ENCODE results near the gene CSH1.
"Not testable (repeated sequence)": the region's sequence is repeated elsewhere in the genome, so short reads cannot be mapped to it uniquely, and the experiment has no call there.

CSH1 gene

GRCh38 chr17:63896524-63897354, at the start of gene CSH1:
TSS of gene CSH1 (minus strand) at chr17:63896574. CDS start at chr17:63896511, 63 bp downstream.
- DNase-seq (ENCODE audit: low read depth in 2 of 2): not testable (repeated sequence)

GRCh38 chr17:63945784-63946439, 49.5 kb upstream of the CSH1 start:
- no peak for DNase-seq (ENCODE audit: low read depth in 2 of 2)

- no peak for DNase-seq (ENCODE audit: low read depth in 2 of 2)
These were observed 48.5 kb upstream of the CSH1 start for GRCh38 chr17:63944736-63945499.

GRCh38 chr17:63943745-63944144, 47.4 kb upstream of the CSH1 start:
- DNase-seq (ENCODE audit: low read depth in 2 of 2): no peak

GRCh38 chr17:63942309-63942985, 46.1 kb upstream of the CSH1 start:
- DNase-seq (ENCODE audit: low read depth in 2 of 2): no peak

GRCh38 chr17:63941751-63942150, 45.4 kb upstream of the CSH1 start:
- DNase-seq (ENCODE audit: low read depth in 2 of 2): no peak

- no peak for DNase-seq (ENCODE audit: low read depth in 2 of 2)
These were observed 44.8 kb upstream of the CSH1 start for GRCh38 chr17:63941162-63941561.

- DNase-seq (ENCODE audit: low read depth in 2 of 2): no peak
These were observed 44.2 kb upstream of the CSH1 start for GRCh38 chr17:63940584-63940983.

- no peak for DNase-seq (ENCODE audit: low read depth in 2 of 2)
These were observed 43.5 kb upstream of the CSH1 start for GRCh38 chr17:63939884-63940283.

- no peak for DNase-seq (ENCODE audit: low read depth in 2 of 2)
These were observed 43.0 kb upstream of the CSH1 start for GRCh38 chr17:63939401-63939800.

GRCh38 chr17:63937920-63938319, 41.5 kb upstream of the CSH1 start:
- no peak for DNase-seq (ENCODE audit: low read depth in 2 of 2)

GRCh38 chr17:63937319-63937718, 40.9 kb upstream of the CSH1 start:
- DNase-seq (ENCODE audit: low read depth in 2 of 2): no peak

GRCh38 chr17:63934183-63935112, 38.1 kb upstream of the CSH1 start:
- no peak for DNase-seq (ENCODE audit: low read depth in 2 of 2)

- DNase-seq (ENCODE audit: low read depth in 2 of 2): no peak
These were observed 37.2 kb upstream of the CSH1 start for GRCh38 chr17:63933598-63933997.

- DNase-seq (ENCODE audit: low read depth in 2 of 2): no peak
These were observed 36.3 kb upstream of the CSH1 start for GRCh38 chr17:63932721-63933120.

- peak in 1 of 2 donors; percentile 35 for DNase-seq (ENCODE audit: low read depth in 2 of 2)
These were observed 35.7 kb upstream of the CSH1 start, which contains the start of gene CD79B for GRCh38 chr17:63931981-63932561. TSS of gene CD79B (minus strand) at chr17:63932331. CDS start at chr17:63932261, 70 bp downstream.

- peak in 1 of 2 donors; percentile 41 for DNase-seq (ENCODE audit: low read depth in 2 of 2)
These were observed 34.7 kb upstream of the CSH1 start for GRCh38 chr17:63930951-63931575.

- DNase-seq (ENCODE audit: low read depth in 2 of 2): no peak
These were observed 33.7 kb upstream of the CSH1 start for GRCh38 chr17:63929860-63930766.
